ENCODE measurements around the gene TMEM132C.

TMEM132C gene

DNA sequence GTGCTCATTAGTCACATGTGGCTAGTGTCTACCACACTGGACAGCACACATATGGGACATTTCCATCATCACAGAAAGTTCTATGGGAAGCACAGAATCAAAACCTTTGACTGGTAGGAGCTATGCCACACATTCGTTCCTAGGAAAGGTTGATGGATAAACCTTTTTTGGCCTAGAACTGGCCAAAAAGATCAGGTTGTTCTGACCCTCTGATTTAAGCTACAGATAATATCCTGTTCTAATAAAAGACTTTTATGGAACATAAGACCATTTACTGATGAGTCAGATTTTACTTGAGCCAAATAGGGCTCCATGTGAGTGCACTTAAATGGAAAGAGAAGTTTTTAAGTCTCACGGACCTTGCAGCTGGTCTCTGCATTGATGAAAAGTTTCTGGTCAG is 413.6 kb downstream of the TMEM132C start:
- DNase-seq = no peak

GRCh38 chr12:128682548-128683275 is 415.7 kb downstream of the TMEM132C start:
- no peak for DNase-seq

DNA sequence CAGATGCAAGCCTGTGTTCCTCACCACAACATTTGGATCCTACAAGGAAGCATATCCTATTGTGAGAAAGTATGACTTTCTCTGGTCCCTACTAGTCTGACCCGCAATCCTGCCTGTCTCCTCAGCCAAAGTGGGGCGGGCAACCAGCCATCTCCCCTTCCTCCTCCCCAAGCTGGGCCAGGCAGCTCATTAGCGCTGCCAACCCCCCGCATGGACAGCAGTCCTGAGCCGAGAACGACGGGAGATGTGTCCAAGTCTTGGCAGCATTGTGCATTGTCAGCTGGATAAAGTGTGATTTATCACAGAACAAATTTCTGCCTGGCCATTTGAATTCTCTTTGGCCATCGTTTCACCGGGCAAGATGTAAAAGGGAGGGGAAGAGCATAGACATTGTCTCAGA is 417.4 kb downstream of the TMEM132C start:
- DNase-seq = no peak

DNA sequence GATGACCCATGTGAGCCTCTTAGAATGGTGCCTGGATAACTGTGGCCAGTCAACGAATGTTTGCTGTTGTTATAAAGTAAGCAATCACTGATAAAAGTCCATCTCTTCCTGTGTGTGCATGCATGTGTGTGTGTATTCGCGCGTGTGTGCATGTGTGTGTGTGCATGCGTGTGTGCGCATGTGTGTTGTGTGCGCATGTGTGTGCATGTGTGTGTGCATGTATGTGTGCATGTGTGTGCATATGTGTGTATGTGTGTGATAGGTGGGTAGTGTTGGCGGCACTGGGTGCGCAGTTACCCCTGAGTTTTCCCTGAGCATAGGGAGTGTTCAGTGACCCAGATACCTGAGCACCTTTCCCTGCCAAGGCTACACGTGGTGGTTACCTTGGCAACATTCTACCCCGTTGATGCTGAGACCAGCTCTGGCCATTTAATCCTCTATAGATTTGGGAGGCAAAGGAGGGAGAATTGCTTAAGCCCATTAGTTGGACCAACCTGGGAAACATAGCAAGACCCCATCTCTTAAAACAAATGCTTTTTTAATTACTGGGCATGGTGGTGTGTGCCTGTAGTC is 419.0 kb downstream of the TMEM132C start:
- no peak for DNase-seq

GRCh38 chr12:128687851-128688250 is 420.9 kb downstream of the TMEM132C start:
- DNase-seq = no peak

- DNase-seq = no peak
Measured at GRCh38 chr12:128690641-128691040, 423.7 kb downstream of the TMEM132C start.

- DNase-seq = no peak
Measured at GRCh38 chr12:128693115-128693514, 426.1 kb downstream of the TMEM132C start.

DNA sequence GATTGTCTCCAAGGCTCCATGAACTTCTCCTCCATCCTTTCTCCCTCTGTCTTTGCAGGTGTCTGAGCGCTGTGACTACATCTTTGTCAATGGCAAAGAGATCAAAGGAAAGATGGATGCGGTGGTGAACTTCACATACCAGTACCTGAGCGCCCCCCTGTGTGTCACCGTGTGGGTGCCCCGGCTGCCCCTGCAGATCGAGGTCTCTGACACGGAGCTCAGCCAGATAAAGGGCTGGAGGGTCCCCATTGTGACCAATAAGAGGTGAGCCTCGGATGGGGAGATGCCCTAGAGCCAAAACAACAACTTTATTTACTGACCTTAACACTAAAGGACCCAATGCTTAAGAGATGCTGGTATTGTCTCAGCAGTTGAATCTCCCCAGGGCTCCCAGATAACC is 426.8 kb downstream of the TMEM132C start:
- DNase-seq = no peak

DNA sequence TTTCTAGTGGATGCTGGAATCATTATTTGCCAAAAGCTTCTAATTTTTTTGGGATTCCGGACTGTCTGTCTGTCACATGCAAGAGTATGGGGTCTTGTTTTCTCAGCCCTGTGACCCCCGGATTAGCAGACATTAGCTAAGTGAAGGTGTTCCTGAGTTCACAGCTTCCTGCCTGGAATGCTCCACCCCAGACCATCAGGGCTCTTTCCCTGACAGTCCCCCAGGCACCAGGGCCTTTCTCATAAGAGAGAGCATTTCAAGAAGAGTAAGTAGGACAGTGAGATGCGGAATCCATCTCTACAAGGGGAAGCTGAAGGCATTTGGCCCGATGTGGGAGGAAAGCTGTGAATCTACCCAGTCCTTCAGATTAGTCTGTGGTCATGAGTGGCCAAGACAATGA is 427.5 kb downstream of the TMEM132C start:
- no peak for DNase-seq

DNA sequence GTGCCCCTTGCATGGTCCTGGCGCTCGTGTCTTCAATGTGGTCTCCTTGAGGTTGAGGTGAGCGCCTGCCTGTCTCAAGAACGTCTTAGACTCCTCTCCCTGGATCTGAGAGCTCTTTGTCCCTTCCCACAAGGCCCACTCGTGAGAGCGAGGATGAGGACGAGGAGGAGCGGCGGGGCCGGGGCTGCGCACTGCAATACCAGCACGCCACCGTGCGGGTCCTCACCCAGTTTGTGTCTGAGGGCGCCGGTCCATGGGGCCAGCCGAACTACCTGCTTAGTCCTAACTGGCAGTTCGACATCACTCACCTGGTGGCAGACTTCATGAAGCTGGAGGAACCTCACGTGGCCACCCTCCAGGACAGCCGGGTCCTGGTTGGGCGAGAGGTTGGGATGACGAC is 428.7 kb downstream of the TMEM132C start:
- no peak for DNase-seq

DNA sequence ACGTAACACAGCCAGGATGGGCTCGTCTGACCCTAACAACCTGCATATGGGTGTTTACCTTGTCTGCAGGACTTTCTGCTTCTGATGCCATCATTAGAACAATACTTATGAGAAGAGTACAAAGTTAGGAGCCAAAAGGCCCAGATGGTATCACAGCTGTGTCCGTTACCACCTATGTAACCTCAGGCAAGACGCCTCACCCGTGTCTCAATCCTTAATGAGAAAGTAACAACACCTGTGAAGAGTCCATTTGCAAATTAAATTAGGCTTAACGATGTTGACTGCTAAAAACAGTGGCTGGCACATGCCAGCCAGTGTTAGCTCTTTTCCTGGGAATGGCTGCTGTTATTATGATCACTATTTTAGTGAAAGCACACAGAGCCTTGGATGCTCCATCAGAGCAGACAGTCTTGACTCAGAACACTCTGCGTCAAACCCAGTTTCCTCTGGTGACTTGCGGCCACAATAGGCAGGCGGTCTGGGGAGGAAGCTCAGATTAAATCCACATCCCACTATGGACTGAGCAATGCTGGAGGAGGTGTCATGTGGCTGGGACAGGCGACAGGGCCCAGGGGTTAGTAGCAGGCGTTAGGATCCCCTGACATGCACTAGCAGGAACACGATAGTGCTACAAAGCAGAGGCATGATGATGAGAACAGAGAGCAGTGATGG is 431.5 kb downstream of the TMEM132C start:
- no peak for DNase-seq

DNA sequence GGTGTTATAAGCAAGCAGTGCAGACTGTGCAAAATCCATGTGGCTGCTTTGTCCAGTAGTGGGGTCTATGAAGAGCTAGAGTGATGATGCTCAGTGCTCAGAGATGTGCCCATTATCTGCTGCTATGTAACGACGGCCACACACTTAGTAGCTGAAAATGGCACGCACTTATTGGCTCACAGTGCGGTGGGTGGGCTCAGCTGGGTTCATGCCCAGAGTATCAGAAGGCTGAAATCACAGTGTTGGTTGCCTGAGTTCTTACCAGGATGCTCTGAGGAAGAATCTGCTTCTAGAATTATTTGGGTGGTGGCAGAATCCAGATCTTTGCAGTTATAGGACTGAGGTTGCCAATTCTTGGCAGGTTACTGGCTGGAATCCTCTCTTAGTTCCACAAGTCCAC is 432.1 kb downstream of the TMEM132C start:
- no peak for DNase-seq

- no peak for DNase-seq
Measured at GRCh38 chr12:128702371-128702770, 435.4 kb downstream of the TMEM132C start.

DNA sequence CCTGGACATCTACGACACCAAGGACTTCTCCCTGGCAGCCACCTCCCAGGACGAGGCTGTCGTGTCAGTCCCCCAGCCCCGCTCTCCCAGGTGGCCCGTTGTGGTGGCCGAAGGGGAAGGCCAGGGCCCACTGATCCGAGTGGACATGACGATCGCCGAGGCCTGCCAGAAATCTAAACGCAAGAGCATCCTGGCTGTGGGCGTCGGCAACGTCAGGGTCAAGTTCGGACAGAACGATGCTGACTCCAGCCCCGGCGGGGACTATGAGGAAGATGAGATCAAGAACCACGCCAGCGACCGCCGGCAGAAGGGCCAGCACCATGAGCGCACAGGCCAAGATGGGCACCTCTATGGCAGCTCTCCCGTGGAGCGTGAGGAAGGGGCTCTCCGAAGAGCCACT is 438.2 kb downstream of the TMEM132C start:
- DNase-seq = no peak

GRCh38 chr12:128707488-128707887 is 440.5 kb downstream of the TMEM132C start:
- DNase-seq = no peak

DNA sequence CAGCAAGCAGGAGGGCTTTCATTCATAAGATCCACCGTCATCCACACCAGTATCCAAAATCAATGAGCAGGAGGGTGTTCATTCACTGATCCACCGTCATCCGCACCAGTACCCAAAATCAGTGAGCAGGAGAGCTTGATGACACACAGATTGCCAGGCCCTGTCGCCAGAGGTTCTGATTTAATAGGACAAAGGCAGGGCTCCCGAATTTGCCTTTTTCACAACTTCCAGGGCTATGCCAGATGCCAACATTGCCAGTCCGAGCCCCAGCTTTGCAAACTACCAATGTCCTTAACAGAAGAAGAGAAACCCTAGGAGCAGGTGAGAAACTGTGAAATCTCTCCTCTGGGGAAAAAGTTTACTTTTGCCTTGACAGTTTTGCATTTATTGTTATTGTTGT is 441.8 kb downstream of the TMEM132C start:
- no peak for DNase-seq

- DNase-seq = no peak
Measured at GRCh38 chr12:128709660-128710059, 442.7 kb downstream of the TMEM132C start.

DNA sequence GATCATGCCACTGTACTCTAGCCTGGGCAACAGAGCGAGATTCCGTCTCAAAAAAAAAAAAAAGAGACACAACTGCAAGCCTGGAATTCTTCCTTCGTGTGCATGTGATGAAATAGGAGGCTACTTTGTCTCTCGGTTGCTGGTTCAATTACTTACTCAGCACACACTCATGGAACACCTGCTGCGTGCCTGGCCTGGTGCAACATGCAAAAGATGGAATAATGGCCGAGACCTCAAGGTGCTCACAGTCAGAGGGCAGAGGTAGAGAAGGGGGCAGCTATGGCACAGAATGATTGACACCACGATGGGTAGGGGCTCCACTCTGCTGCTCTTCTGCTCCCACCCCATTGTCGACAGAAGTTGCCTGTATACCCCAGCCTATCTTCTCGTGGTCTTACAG is 444.5 kb downstream of the TMEM132C start:
- no peak for DNase-seq

DNA sequence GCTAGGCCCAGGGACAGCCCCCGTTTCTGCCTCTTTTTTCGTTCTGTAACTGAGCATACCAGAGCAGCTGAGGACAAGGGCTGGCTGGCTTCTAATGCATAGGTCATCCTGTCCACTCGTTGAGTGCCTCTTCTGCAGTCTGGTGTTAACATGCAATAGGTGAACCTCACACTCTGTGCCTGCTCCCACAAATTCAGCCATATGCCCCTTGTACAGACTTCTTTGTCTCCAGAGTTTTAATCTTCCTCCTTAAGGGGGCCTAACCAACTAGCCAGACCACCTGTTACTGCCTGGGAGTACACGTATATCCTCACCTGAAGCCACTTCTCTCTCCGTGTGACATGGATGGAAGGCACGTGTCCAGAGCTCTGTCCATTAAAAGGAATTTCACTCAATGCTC is 445.7 kb downstream of the TMEM132C start:
- no peak for DNase-seq

- DNase-seq = no peak
Measured at GRCh38 chr12:128715485-128715884, 448.5 kb downstream of the TMEM132C start.

- no peak for DNase-seq
Measured at GRCh38 chr12:128724468-128725046, 457.6 kb downstream of the TMEM132C start.

GRCh38 chr12:128726886-128727285 is 459.9 kb downstream of the TMEM132C start:
- no peak for DNase-seq

- no peak for DNase-seq
Measured at GRCh38 chr12:128727461-128727860, 460.5 kb downstream of the TMEM132C start.

DNA sequence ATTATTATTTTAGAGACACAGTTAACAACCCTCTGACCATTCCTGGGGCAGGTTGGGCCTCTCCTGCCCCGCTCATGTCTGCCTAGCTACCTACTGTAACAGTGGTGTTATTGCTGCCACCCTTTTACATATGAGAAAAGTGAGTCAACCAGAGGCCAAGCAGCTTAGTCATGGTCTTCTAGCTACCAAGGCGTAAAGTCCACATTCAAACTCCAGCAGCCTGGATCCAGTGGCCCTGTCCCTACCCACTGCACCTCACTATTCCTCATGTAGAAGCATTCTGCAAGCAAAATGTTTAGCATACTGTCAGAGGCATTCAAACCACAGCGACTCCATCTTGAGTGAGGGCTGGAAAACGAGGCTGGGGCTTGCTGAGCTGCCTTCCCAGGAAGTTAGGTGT is 461.0 kb downstream of the TMEM132C start:
- no peak for DNase-seq

Data from CD4-positive, alpha-beta T cell treated with Interleukin-15 for 1 hour (primary cell).